H1 (cell line): ENCODE results near the gene RPS6KA2. TPM values are rescaled to one million over a fixed set of nuclear protein-coding genes. Genes with fewer than 3 reads are reported as not detected.

Experiments used
- CTCF ChIA-PET: fragments of 300-600 bp; sonication (Branson Sonifier 250); formaldehyde crosslinking; loops from one replicate; lab custom pipeline; 2021; ENCODE audit not compliant: partially characterized antibody; lab: Charles Lee
- POLR2A ChIA-PET: fragments of 300-600 bp; sonication (Branson Sonifier 250); formaldehyde crosslinking; loops from one replicate; lab custom pipeline; 2021; ENCODE audit warnings: inconsistent platforms; ENCODE audit not compliant: partially characterized antibody; lab: Charles Lee
- DNase-seq, 2 experiments: peaks; one replicate each; pipeline versions ENCODE4 v3.0.0 to v3.0.0-alpha.2; 2010 to 2022; ENCODE audit warnings: low spot score in 2 of 2, low read depth in 1 of 2, mixed read lengths in 1 of 2
- FAIRE-seq: peaks from 2 replicates; lab custom pipeline; 2011; peaks lifted over from hg19 to GRCh38; lab: Jason Lieb, UNC
- H2AFZ ChIP-seq: 2 replicates; pipeline ENCODE4 v1.8.1; 2012; ENCODE audit warnings: low read length, inconsistent platforms
- H2AK5ac ChIP-seq: 2 replicates; pipeline ENCODE4 v1.6.1; 2013; ENCODE audit warnings: low read depth, low read length
- H2BK120ac ChIP-seq: replicated peaks from 2 replicates; pipeline ENCODE3; 2013; ENCODE audit warnings: low read depth, low read length, inconsistent platforms
- H2BK12ac ChIP-seq: 2 replicates; pipeline ENCODE4 v1.6.1; 2013; ENCODE audit warnings: low read depth, low read length
- H2BK15ac ChIP-seq: 2 replicates; pipeline ENCODE4 v1.6.1; 2013; ENCODE audit warnings: low read length
- H2BK20ac ChIP-seq: 2 replicates; pipeline ENCODE4 v1.6.1; 2013; ENCODE audit warnings: low read length
- H2BK5ac ChIP-seq: 2 replicates; pipeline ENCODE4 v1.6.1; 2013; ENCODE audit warnings: low read depth, low read length
- H3K14ac ChIP-seq: 2 replicates; pipeline ENCODE4 v1.6.1; 2013; ENCODE audit warnings: inconsistent platforms; ENCODE audit not compliant: insufficient read length
- H3K18ac ChIP-seq: 2 replicates; pipeline ENCODE4 v1.6.1; 2013; ENCODE audit warnings: low read length; ENCODE audit errors: extremely low read depth
- H3K23ac ChIP-seq: 2 replicates; pipeline ENCODE4 v1.6.1; 2013; ENCODE audit warnings: inconsistent platforms; ENCODE audit not compliant: insufficient read length
- H3K23me2 ChIP-seq: 2 replicates; pipeline ENCODE4 v1.6.1; 2013; ENCODE audit warnings: low read depth, low read length
- H3K27ac ChIP-seq: 2 replicates; pipeline ENCODE4 v1.6.1; 2011; ENCODE audit warnings: low read depth, low read length, inconsistent platforms
- H3K27me3 ChIP-seq, 4 experiments: replicated peaks in 1 of 4; 1 replicate in 1 of 4; 2 replicates in 3 of 4; pipeline versions ENCODE4 v1.6.1 to v1.8.1; 2011 to 2013; ENCODE audit warnings: low read length in 3 of 4, mild to moderate bottlenecking in 3 of 4, inconsistent platforms in 2 of 4, mixed read lengths in 2 of 4, moderate library complexity in 1 of 4; ENCODE audit not compliant: control insufficient read depth in 3 of 4, insufficient read depth in 3 of 4; ENCODE audit errors: extremely low read depth in 1 of 4
- H3K36me3 ChIP-seq, 4 experiments: 2 replicates each; pipeline versions ENCODE4 v1.6.1 to v1.8.1; 2011 to 2013; ENCODE audit warnings: mild to moderate bottlenecking in 4 of 4, low read length in 3 of 4, moderate library complexity in 2 of 4, control low read depth in 1 of 4, inconsistent platforms in 1 of 4; ENCODE audit not compliant: insufficient read depth in 4 of 4, control insufficient read depth in 2 of 4
- H3K4ac ChIP-seq: replicated peaks from 2 replicates; pipeline ENCODE3; 2013; ENCODE audit warnings: low read length, low read depth, mixed read lengths, inconsistent platforms; ENCODE audit not compliant: insufficient read length
- H3K4me1 ChIP-seq, 4 experiments: replicated peaks in 1 of 4; 1 replicate in 1 of 4; 2 replicates in 3 of 4; pipeline versions ENCODE4 v1.6.1 to v1.8.1; 2011 to 2013; ENCODE audit warnings: low read length in 3 of 4, inconsistent platforms in 2 of 4, mixed read lengths in 1 of 4; ENCODE audit not compliant: insufficient read depth in 4 of 4, control insufficient read depth in 3 of 4
- H3K4me2 ChIP-seq, 2 experiments: 2 replicates each; pipeline versions ENCODE4 v1.6.1 to v1.8.1; 2011 to 2013; ENCODE audit warnings: low read depth in 2 of 2, low read length in 2 of 2, control low read depth in 1 of 2, inconsistent platforms in 1 of 2, mild to moderate bottlenecking in 1 of 2; ENCODE audit not compliant: insufficient read depth in 1 of 2
- H3K4me3 ChIP-seq, 4 experiments: fragments of 200-600, 300-600 bp in 1 of 4; sonication (generic), shearing (Covaris generic), sonication (Bioruptor Twin) in 1 of 4; 2 replicates each; pipeline versions ENCODE4 v1.5.1 to v1.8.1; 2011 to 2016; ENCODE audit warnings: low read length in 4 of 4, low read depth in 3 of 4, control low read depth in 2 of 4, inconsistent platforms in 2 of 4, mild to moderate bottlenecking in 2 of 4, mixed read lengths in 1 of 4, moderate library complexity in 1 of 4; ENCODE audit not compliant: insufficient read depth in 2 of 4; ENCODE audit errors: extremely low read depth in 1 of 4
- H3K56ac ChIP-seq: replicated peaks from 2 replicates; pipeline ENCODE3; 2013; ENCODE audit warnings: low read depth, mild to moderate bottlenecking, mixed read lengths, low read length, inconsistent platforms; ENCODE audit not compliant: insufficient read length
- H3K79me1 ChIP-seq: 2 replicates; pipeline ENCODE4 v1.6.1; 2013; ENCODE audit warnings: low read depth, low read length, control low read depth
- H3K79me2 ChIP-seq, 2 experiments: 2 replicates each; pipeline versions ENCODE4 v1.6.1 to v1.8.1; 2012 to 2013; ENCODE audit warnings: low read length in 2 of 2, mild to moderate bottlenecking in 2 of 2, inconsistent platforms in 1 of 2; ENCODE audit not compliant: insufficient read depth in 2 of 2, control insufficient read depth in 1 of 2
- H3K9ac ChIP-seq, 4 experiments: replicated peaks in 1 of 4; 1 replicate in 1 of 4; 2 replicates in 3 of 4; pipeline versions ENCODE4 v1.6.1 to v1.8.1; 2011 to 2013; ENCODE audit warnings: low read depth in 3 of 4, low read length in 3 of 4, control low read depth in 2 of 4, mild to moderate bottlenecking in 2 of 4, moderate library complexity in 2 of 4, inconsistent platforms in 1 of 4; ENCODE audit errors: extremely low read depth in 1 of 4
- H3K9me3 ChIP-seq, 2 experiments: 2 replicates each; pipeline versions ENCODE4 v1.6.1 to v1.8.1; 2012 to 2013; ENCODE audit warnings: mild to moderate bottlenecking in 2 of 2, moderate library complexity in 2 of 2, control low read depth in 1 of 2, inconsistent platforms in 1 of 2, low read depth in 1 of 2, low read length in 1 of 2, mixed read lengths in 1 of 2; ENCODE audit not compliant: insufficient read depth in 2 of 2
- H4K20me1 ChIP-seq, 2 experiments: replicated peaks in 1 of 2; 2 replicates each; pipeline versions ENCODE3 to v1.8.1; 2011 to 2013; ENCODE audit warnings: inconsistent platforms in 2 of 2, low read length in 2 of 2, mild to moderate bottlenecking in 1 of 2; ENCODE audit not compliant: insufficient read depth in 2 of 2, control insufficient read depth in 1 of 2
- H4K5ac ChIP-seq: 2 replicates; pipeline ENCODE4 v1.6.1; 2013; ENCODE audit warnings: low read length, low read depth, mixed read lengths, inconsistent platforms; ENCODE audit not compliant: insufficient read length
- H4K8ac ChIP-seq: 2 replicates; pipeline ENCODE4 v1.8.0; 2013; ENCODE audit warnings: mild to moderate bottlenecking, moderate library complexity, low read length, inconsistent platforms; ENCODE audit not compliant: insufficient read depth; ENCODE audit errors: extremely low read depth
- H4K91ac ChIP-seq: replicated peaks from 2 replicates; pipeline ENCODE3; 2013; ENCODE audit warnings: low read length, mixed read lengths, inconsistent platforms; ENCODE audit not compliant: insufficient read length
- ATF3 ChIP-seq: IDR thresholded peaks from 2 replicates; pipeline ENCODE4 v1.6.1; 2011; ENCODE audit warnings: low read depth, mild to moderate bottlenecking, low read length; ENCODE audit not compliant: insufficient read depth
- CBX5 ChIP-seq: fragments of 300-800, 300-1000 bp; sonication (generic); IDR thresholded peaks from 2 replicates; pipeline ENCODE4 v1.7.1; 2016; ENCODE audit warnings: antibody characterized with exemption, low read length, low read depth
- KDM1A ChIP-seq: fragments of 200-600, 300-600 bp; sonication (generic); IDR thresholded peaks from 2 replicates; pipeline ENCODE4 v1.7.1; 2016; ENCODE audit warnings: mild to moderate bottlenecking, low read length, borderline replicate concordance
- POU5F1 ChIP-seq: IDR thresholded peaks from 2 replicates; pipeline ENCODE4 v1.6.1; 2011; ENCODE audit warnings: low read depth, mild to moderate bottlenecking, low read length, moderate library complexity
- TAF1 ChIP-seq: IDR thresholded peaks from 2 replicates; pipeline ENCODE4 v1.6.1; 2011; ENCODE audit warnings: mild to moderate bottlenecking, low read depth, low read length
- USF2 ChIP-seq: IDR thresholded peaks from 2 replicates; pipeline ENCODE4 v1.6.1; 2011; ENCODE audit warnings: low read length, improper control_type of control experiment
- WGBS, 2 experiments: shearing (Covaris generic) in 1 of 2; methylation state at CpG; one replicate each; pipeline versions ENCODE4 v1.1.6 to v1.1.7; 2013 to 2015; ENCODE audit warnings: low lambda C conversion rate in 2 of 2, mixed read lengths in 2 of 2, inconsistent platforms in 1 of 2, low coverage in 1 of 2, missing lambda C conversion rate in 1 of 2; ENCODE audit not compliant: insufficient replicate concordance in 2 of 2, insufficient coverage in 1 of 2, insufficient read length in 1 of 2; ENCODE audit errors: extremely low coverage in 1 of 2, missing lambda C conversion rate in 1 of 2; 5-methylcytosine and 5-hydroxymethylcytosine counted together
- polyA plus RNA-seq, 7 experiments: library from polyadenylated mRNA; depleted of rRNA in 3 of 7; stranded (reverse) in 5 of 7; unstranded in 2 of 7; fragments of >200 nt in 5 of 7; fragments of 200-250 nt in 2 of 7; gene quantifications; 1 replicate in 5 of 7; 2 replicates in 1 of 7; 4 replicates in 1 of 7; pipeline versions ENCODE4 v1.2.1 to v1.2.3, GENCODE V29; 2011 to 2013; ENCODE audit warnings: missing spikeins in 2 of 7, mixed read lengths in 2 of 7
- total RNA-seq: library from RNA; stranded (reverse); fragmentation: NEBNext Ultra II Directional; extraction: Animal tissue kit (Norgen Biotek cat#: 25700); gene quantifications from 2 replicates; pipeline ENCODE4 v1.2.1, GENCODE V29; 2021
- TF ChIP-seq, protein P1 (sequence below), 3 experiments: IDR thresholded peaks; 1 replicate in 2 of 3; 2 replicates in 1 of 3; pipeline versions ENCODE4 v1.5.1 to v1.6.1; 2011; ENCODE audit warnings: low read length in 3 of 3, mild to moderate bottlenecking in 3 of 3, inconsistent platforms in 2 of 3, low read depth in 1 of 3, moderate library complexity in 1 of 3; ENCODE audit not compliant: insufficient read depth in 1 of 3; ENCODE audit errors: control extremely low read depth in 1 of 3

RPS6KA2 gene
- total and polyA plus RNA-seq, 2 of the 8 experiments (the other 6 are each of a cell fraction or from before 2014, with no cell fraction given): 8.8 to 25.7 TPM

- no peaks in the 10 kb centered on the region for H3K23me2 ChIP-seq
- H3K27me3 ChIP-seq: no peaks in the 10 kb centered on the region; a peak in 1 of 7 replicates
- no peak overlapping the region for H3K4ac ChIP-seq
- no peak overlapping the region for H4K5ac ChIP-seq
- H3K4me2 ChIP-seq: no peak overlapping the region
- no peak for FAIRE-seq
- H4K20me1 ChIP-seq: no peaks in the 10 kb centered on the region
- H2BK20ac ChIP-seq: no peak overlapping the region
- no peaks in the 10 kb centered on the region for H3K36me3 ChIP-seq
- POLR2A ChIA-PET: interaction anchor here (1.2 kb wide), 1 partner anchor 10 kb away, joined by 3 read pairs; no protein-coding TSS in a partner anchor
- no peak overlapping the region for H2AFZ ChIP-seq
- H3K79me1 ChIP-seq: no peaks in the 10 kb centered on the region
- no peaks in the 10 kb centered on the region for H3K79me2 ChIP-seq
- DNase-seq: no peak
- no peaks in the 10 kb centered on the region; a peak in 1 of 7 replicates for H3K4me1 ChIP-seq
- no peak overlapping the region for H3K9ac ChIP-seq
- no peak overlapping the region for H2BK12ac ChIP-seq
- H3K9me3 ChIP-seq: no peaks in the 10 kb centered on the region
- no peak overlapping the region for H4K8ac ChIP-seq
- no peak overlapping the region for H3K4me3 ChIP-seq
- H3K14ac ChIP-seq: no peak overlapping the region
- no peak overlapping the region for H2BK5ac ChIP-seq
- CTCF ChIA-PET: interaction anchor here (0.8 kb wide), 1 partner anchor 9 kb away, joined by 3 read pairs; no protein-coding TSS in a partner anchor
- H2AK5ac ChIP-seq: no peak overlapping the region
- H3K23ac ChIP-seq: no peak overlapping the region
- no peak overlapping the region for H2BK120ac ChIP-seq
- WGBS, 2 experiments: 87% methylated on average over 12 of the region's 12 CpGs; no CpG with 5 or more reads in 1 of the 2 experiments
- H4K91ac ChIP-seq: no peak overlapping the region
- H3K56ac ChIP-seq: no peak overlapping the region
- no peak overlapping the region for H2BK15ac ChIP-seq
- no peak overlapping the region for H3K18ac ChIP-seq
- H3K27ac ChIP-seq: no peak overlapping the region
- TF ChIP-seq CBX5 (no peak), USF2 (no peak), POU5F1 (no peak), ATF3 (no peak), KDM1A (no peak), TAF1 (no peak)
- TF ChIP-seq, protein P1, sequence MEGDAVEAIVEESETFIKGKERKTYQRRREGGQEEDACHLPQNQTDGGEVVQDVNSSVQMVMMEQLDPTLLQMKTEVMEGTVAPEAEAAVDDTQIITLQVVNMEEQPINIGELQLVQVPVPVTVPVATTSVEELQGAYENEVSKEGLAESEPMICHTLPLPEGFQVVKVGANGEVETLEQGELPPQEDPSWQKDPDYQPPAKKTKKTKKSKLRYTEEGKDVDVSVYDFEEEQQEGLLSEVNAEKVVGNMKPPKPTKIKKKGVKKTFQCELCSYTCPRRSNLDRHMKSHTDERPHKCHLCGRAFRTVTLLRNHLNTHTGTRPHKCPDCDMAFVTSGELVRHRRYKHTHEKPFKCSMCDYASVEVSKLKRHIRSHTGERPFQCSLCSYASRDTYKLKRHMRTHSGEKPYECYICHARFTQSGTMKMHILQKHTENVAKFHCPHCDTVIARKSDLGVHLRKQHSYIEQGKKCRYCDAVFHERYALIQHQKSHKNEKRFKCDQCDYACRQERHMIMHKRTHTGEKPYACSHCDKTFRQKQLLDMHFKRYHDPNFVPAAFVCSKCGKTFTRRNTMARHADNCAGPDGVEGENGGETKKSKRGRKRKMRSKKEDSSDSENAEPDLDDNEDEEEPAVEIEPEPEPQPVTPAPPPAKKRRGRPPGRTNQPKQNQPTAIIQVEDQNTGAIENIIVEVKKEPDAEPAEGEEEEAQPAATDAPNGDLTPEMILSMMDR (IDR thresholded peaks at IDR 0.05; ENCODE audit: control extremely low read depth in 1 of 3, insufficient read depth in 1 of 3, low read depth in 1 of 3, low read length in 3 of 3): no peak
Observed at GRCh38 chr6:166473886-166474571, 153.0 kb downstream of the RPS6KA2 start.
